GM12878 (cell line): ENCODE measurements around the gene OR52E6. TPM values are rescaled to one million over a fixed set of nuclear protein-coding genes. Genes with fewer than 3 reads are reported as not detected.

Source experiments
- ATAC-seq: fragments of 200-7000 bp; cut with Tn5 transposase; 3 replicates; pipeline ENCODE4 v1.9.1; 2020; ENCODE audit warnings: mild to moderate bottlenecking, moderate library complexity
- BruUV-seq: library from RNA; stranded (reverse); fragments of 400-500 nt; replicated peaks from 2 replicates; lab custom pipeline; 2021; lab: Mats Ljungman, UMichigan
- CTCF ChIA-PET: fragments of 300-600 bp; sonication (Branson Sonifier 250); formaldehyde crosslinking; extraction: SDS; loops from one replicate; lab custom pipeline; 2021; ENCODE audit warnings: inconsistent platforms; lab: Yijun Ruan, JAX
- POLR2A ChIA-PET: fragments of 350-600 bp; formaldehyde crosslinking; extraction: SDS; loops from one replicate; lab custom pipeline; 2021; ENCODE audit warnings: inconsistent platforms; lab: Charles Lee
- RAD21 ChIA-PET: fragments of 300-600 bp; sonication (Branson Sonifier 250); formaldehyde crosslinking; loops from one replicate; lab custom pipeline; 2023; ENCODE audit warnings: antibody characterized with exemption; ENCODE audit not compliant: unreplicated experiment; lab: Charles Lee
- SMC1A ChIA-PET: fragments of 300-600 bp; sonication (Branson Sonifier 250); formaldehyde crosslinking; loops from one replicate; lab custom pipeline; 2023; ENCODE audit not compliant: unreplicated experiment, uncharacterized antibody; lab: Charles Lee
- DNase-seq: peaks from one replicate; pipeline ENCODE4 v3.0.0-alpha.2; 2011; ENCODE audit warnings: low read depth, low spot score
- FAIRE-seq: peaks from 3 replicates; lab custom pipeline; 2011; peaks lifted over from hg19 to GRCh38; lab: Jason Lieb, UNC
- H2AFZ ChIP-seq: 2 replicates; pipeline ENCODE4 v1.6.0; 2011; ENCODE audit warnings: low read depth, low read length, control low read depth; ENCODE audit not compliant: control insufficient read depth
- H3K27ac ChIP-seq: 2 replicates; pipeline ENCODE4 v1.5.1; 2011; ENCODE audit warnings: control low read depth; ENCODE audit not compliant: control insufficient read depth, insufficient read depth
- H3K27me3 ChIP-seq, 2 experiments: replicated peaks in 1 of 2; 2 replicates each; pipeline versions ENCODE4 v1.6.0 to v1.6.1; 2011; ENCODE audit warnings: low read length in 1 of 2; ENCODE audit not compliant: control insufficient read depth in 2 of 2, insufficient read depth in 2 of 2
- H3K36me3 ChIP-seq, 2 experiments: 2 replicates each; pipeline ENCODE4 v1.5.1; 2011; ENCODE audit warnings: low read length in 1 of 2; ENCODE audit not compliant: control insufficient read depth in 2 of 2, insufficient read depth in 2 of 2
- H3K4me1 ChIP-seq: 2 replicates; pipeline ENCODE4 v1.6.1; 2011; ENCODE audit warnings: mild to moderate bottlenecking, low read length, moderate library complexity, mixed read lengths; ENCODE audit not compliant: control insufficient read depth, insufficient read depth
- H3K4me2 ChIP-seq: 2 replicates; pipeline ENCODE4 v1.6.0; 2011; ENCODE audit warnings: control low read depth; ENCODE audit not compliant: control insufficient read depth, insufficient read depth
- H3K4me3 ChIP-seq: fragments of 200-600 bp; sonication (generic); 2 replicates; pipeline ENCODE4 v1.5.1; 2016
- H3K79me2 ChIP-seq: 2 replicates; pipeline ENCODE4 v1.6.0; 2011; ENCODE audit warnings: low read length; ENCODE audit not compliant: control insufficient read depth, insufficient read depth
- H3K9ac ChIP-seq: 2 replicates; pipeline ENCODE4 v1.8.0; 2011; ENCODE audit warnings: low read length, control low read depth, mixed read lengths; ENCODE audit not compliant: control insufficient read depth, insufficient read depth
- H3K9me3 ChIP-seq: replicated peaks from 3 replicates; pipeline ENCODE4 v1.5.1; 2011; ENCODE audit warnings: mild to moderate bottlenecking, low read length; ENCODE audit not compliant: control insufficient read depth, insufficient read depth
- H4K20me1 ChIP-seq: 2 replicates; pipeline ENCODE4 v1.6.0; 2011; ENCODE audit not compliant: control insufficient read depth, insufficient read depth
- BACH1 ChIP-seq: fragments of 450-650 bp; IDR thresholded peaks from 2 replicates; pipeline ENCODE4 v1.6.1; 2017; ENCODE audit warnings: mild to moderate bottlenecking, borderline replicate concordance
- BCL11A ChIP-seq: IDR thresholded peaks from 2 replicates; pipeline ENCODE4 v1.6.1; 2011; ENCODE audit warnings: low read depth, low read length
- BCL3 ChIP-seq: IDR thresholded peaks from 2 replicates; pipeline ENCODE4 v1.6.1; 2011; ENCODE audit warnings: borderline replicate concordance, low read depth, mild to moderate bottlenecking, moderate library complexity, low read length; ENCODE audit not compliant: insufficient read depth, poor library complexity, severe bottlenecking
- CEBPB ChIP-seq, 2 experiments: fragments of 150-350 bp in 1 of 2; IDR thresholded peaks; 2 replicates each; pipeline ENCODE4 v1.6.1; 2012 to 2014; ENCODE audit warnings: low read depth in 2 of 2, low read length in 2 of 2, borderline replicate concordance in 1 of 2, inconsistent platforms in 1 of 2
- EP300 ChIP-seq, 2 experiments: fragments of 150-350 bp in 1 of 2; IDR thresholded peaks; 2 replicates each; pipeline ENCODE4 v1.6.1; 2011 to 2012; ENCODE audit warnings: low read depth in 2 of 2, low read length in 2 of 2, borderline replicate concordance in 1 of 2, improper control_type of control experiment in 1 of 2, inconsistent platforms in 1 of 2; ENCODE audit not compliant: control insufficient read depth in 1 of 2
- FOS ChIP-seq: IDR thresholded peaks from 3 replicates; pipeline ENCODE4 v1.6.1; 2011; ENCODE audit warnings: borderline replicate concordance; ENCODE audit not compliant: insufficient read length; ENCODE audit errors: extremely low read depth
- HCFC1 ChIP-seq: fragments of 150-350 bp; IDR thresholded peaks from 2 replicates; pipeline ENCODE4 v1.6.1; 2014; ENCODE audit warnings: low read length
- HDGF ChIP-seq: fragments of 450-650 bp; IDR thresholded peaks from 2 replicates; pipeline ENCODE4 v1.6.1; 2016; ENCODE audit warnings: antibody characterized with exemption
- IKZF2 ChIP-seq, 2 experiments: fragments of 450-650 bp; IDR thresholded peaks; 2 replicates each; pipeline ENCODE4 v1.6.1; 2017; ENCODE audit warnings: mild to moderate bottlenecking in 2 of 2, moderate library complexity in 2 of 2
- MYC ChIP-seq: IDR thresholded peaks from 2 replicates; pipeline ENCODE4 v1.6.1; 2011; ENCODE audit warnings: mild to moderate bottlenecking, low read length, moderate library complexity, inconsistent platforms; ENCODE audit not compliant: insufficient read depth, insufficient replicate concordance, insufficient read length, severe bottlenecking
- RBBP5 ChIP-seq: fragments of 200-600 bp; sonication (generic); conservative IDR thresholded peaks from 2 replicates; pipeline ENCODE4 v1.6.1; 2016
- SMAD1 ChIP-seq: fragments of 450-650 bp; IDR thresholded peaks from 2 replicates; pipeline ENCODE4 v1.6.1; 2018; ENCODE audit warnings: mild to moderate bottlenecking, low read depth; ENCODE audit not compliant: partially characterized antibody
- ZZZ3 ChIP-seq: IDR thresholded peaks from 2 replicates; pipeline ENCODE4 v1.6.1; 2011; ENCODE audit warnings: low read depth; ENCODE audit not compliant: control insufficient read depth, insufficient read length
- WGBS: methylation state at CpG from one replicate; pipeline ENCODE4 v1.1.6; 2016; ENCODE audit warnings: low lambda C conversion rate; ENCODE audit not compliant: insufficient replicate concordance, insufficient coverage; ENCODE audit errors: missing lambda C conversion rate; 5-methylcytosine and 5-hydroxymethylcytosine counted together
- in situ Hi-C: fragments of 300-500 bp; cut with MboI; formaldehyde crosslinking; loops from 9 replicates; pipeline ENCODE4 v1.14.3; 2018; ENCODE audit warnings: mixed read lengths
- intact Hi-C: fragments of 100-400 bp; cut with micrococcal nuclease; formaldehyde crosslinking; loops from one replicate; pipeline ENCODE4 v1.14.2; 2022; ENCODE audit not compliant: unreplicated experiment
- polyA plus RNA-seq, 11 experiments: library from polyadenylated mRNA; depleted of rRNA in 4 of 11; unstranded in 6 of 11; stranded (reverse) in 5 of 11; fragments of >200 nt; fragmentation: Nextera tagmentation in 4 of 11; fragmentation: Illumina TruSeq in 1 of 11; extraction: Ambion mirVana in 4 of 11; extraction: Trizol in 1 of 11; gene quantifications; 1 replicate in 1 of 11; 2 replicates in 10 of 11; pipeline versions ENCODE4 v1.2.1 to v1.2.3, GENCODE V29; 2011 to 2016; ENCODE audit warnings: inconsistent platforms in 2 of 11, missing spikeins in 2 of 11, low read depth in 1 of 11
- total RNA-seq, 4 experiments: library from RNA; depleted of rRNA in 3 of 4; stranded (reverse); fragments of >200 nt in 3 of 4; fragmentation: Illumina TruSeq in 1 of 4; extraction: Trizol in 1 of 4; gene quantifications; 2 replicates each; pipeline versions ENCODE4 v1.2.1 to v1.2.3, GENCODE V29; 2013 to 2021
- TF ChIP-seq, protein P1 (sequence below): fragments of 450-650 bp; formaldehyde crosslinking; IDR thresholded peaks from 2 replicates; pipeline ENCODE4 v1.4.0; 2022; ENCODE audit warnings: mild to moderate bottlenecking, moderate library complexity
- TF ChIP-seq, protein P2 (sequence below): fragments of 450-650 bp; IDR thresholded peaks from 2 replicates; pipeline ENCODE4 v1.6.1; 2016; ENCODE audit warnings: mild to moderate bottlenecking
- TF ChIP-seq, protein P3 (sequence below): fragments of 450-650 bp; IDR thresholded peaks from 2 replicates; pipeline ENCODE4 v1.6.1; 2014; ENCODE audit warnings: mild to moderate bottlenecking

OR52E6 gene
- total and polyA plus RNA-seq, 10 of the 15 experiments (the other 5 are each of a cell fraction or from before 2014, with no cell fraction given): not detected

DNA sequence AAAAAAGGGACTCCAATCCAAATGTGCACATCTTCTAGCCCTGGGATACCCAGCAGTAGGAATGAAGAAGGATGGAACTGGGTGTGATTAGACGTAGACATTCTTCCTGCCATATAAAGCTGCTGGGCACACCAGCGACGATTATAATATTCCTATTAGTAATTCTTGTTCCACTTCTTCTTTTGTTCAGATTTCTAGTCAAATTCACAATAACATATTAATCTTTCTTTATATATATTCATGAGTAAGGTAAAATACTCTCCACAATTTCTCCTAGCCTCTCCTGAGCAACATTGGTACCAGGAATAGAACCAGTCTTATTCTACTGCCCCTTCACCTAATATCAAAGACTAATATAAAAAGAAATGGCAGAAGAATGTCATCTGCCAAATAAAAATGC, 15.9 kb upstream of the OR52E6 start, which contains the start of gene OR52E8 (continued):
- TF ChIP-seq, protein P1, sequence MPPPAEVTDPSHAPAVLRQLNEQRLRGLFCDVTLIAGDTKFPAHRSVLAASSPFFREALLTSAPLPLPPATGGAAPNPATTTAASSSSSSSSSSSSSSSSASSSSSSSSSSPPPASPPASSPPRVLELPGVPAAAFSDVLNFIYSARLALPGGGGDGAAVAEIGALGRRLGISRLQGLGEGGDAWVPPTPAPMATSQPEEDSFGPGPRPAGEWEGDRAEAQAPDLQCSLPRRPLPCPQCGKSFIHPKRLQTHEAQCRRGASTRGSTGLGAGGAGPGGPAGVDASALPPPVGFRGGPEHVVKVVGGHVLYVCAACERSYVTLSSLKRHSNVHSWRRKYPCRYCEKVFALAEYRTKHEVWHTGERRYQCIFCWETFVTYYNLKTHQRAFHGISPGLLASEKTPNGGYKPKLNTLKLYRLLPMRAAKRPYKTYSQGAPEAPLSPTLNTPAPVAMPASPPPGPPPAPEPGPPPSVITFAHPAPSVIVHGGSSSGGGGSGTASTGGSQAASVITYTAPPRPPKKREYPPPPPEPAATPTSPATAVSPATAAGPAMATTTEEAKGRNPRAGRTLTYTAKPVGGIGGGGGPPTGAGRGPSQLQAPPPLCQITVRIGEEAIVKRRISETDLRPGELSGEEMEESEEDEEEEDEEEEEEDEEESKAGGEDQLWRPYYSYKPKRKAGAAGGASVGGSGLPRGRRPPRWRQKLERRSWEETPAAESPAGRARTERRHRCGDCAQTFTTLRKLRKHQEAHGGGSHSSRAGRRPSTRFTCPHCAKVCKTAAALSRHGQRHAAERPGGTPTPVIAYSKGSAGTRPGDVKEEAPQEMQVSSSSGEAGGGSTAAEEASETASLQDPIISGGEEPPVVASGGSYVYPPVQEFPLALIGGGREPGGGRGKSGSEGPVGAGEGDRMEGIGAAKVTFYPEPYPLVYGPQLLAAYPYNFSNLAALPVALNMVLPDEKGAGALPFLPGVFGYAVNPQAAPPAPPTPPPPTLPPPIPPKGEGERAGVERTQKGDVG (CRISPR knock-in tag): no peak
- TF ChIP-seq CEBPB (IDR thresholded peaks at IDR 0.05; ENCODE audit: borderline replicate concordance in 1 of 2, low read depth in 2 of 2, low read length in 2 of 2) (no peak), MYC (no peak), SMAD1 (no peak), IKZF2 (IDR thresholded peaks at IDR 0.05) (no peak), BACH1 (no peak), FOS (no peak), BCL11A (no peak)

DNA sequence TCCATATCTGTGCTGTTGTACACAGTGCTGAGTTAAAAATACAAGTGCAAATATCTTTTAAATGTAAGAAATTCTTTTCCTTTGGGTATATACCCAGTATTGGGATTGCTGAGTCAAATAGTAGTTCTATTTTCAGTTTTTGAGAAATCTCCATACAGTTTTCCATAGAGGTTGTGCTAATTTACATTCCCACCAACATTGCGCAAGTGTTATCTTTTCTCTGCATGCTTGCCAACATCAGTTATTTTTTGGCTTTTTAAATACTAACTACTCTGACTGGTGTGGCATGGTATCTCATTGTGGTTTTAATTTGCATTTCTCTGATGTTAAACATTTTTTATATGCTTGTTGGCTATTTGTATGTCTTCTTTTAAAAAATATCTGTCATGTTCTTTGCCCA, 9.3 kb upstream of the OR52E6 start:
- WGBS: 100% methylated on average over 1 of the region's 1 CpG
- FAIRE-seq: no peak
- POLR2A ChIA-PET: no interaction called here
- TF ChIP-seq BCL3 (no peak), HDGF (no peak), HCFC1 (no peak), RBBP5 (no peak), EP300 (IDR thresholded peaks at IDR 0.05; ENCODE audit: borderline replicate concordance in 1 of 2, control insufficient read depth in 1 of 2, low read depth in 2 of 2, low read length in 2 of 2) (no peak), ZZZ3 (no peak)
- TF ChIP-seq, protein P2, sequence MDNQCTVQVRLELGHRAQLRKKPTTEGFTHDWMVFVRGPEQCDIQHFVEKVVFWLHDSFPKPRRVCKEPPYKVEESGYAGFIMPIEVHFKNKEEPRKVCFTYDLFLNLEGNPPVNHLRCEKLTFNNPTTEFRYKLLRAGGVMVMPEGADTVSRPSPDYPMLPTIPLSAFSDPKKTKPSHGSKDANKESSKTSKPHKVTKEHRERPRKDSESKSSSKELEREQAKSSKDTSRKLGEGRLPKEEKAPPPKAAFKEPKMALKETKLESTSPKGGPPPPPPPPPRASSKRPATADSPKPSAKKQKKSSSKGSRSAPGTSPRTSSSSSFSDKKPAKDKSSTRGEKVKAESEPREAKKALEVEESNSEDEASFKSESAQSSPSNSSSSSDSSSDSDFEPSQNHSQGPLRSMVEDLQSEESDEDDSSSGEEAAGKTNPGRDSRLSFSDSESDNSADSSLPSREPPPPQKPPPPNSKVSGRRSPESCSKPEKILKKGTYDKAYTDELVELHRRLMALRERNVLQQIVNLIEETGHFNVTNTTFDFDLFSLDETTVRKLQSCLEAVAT: no peak
- TF ChIP-seq, protein P3, sequence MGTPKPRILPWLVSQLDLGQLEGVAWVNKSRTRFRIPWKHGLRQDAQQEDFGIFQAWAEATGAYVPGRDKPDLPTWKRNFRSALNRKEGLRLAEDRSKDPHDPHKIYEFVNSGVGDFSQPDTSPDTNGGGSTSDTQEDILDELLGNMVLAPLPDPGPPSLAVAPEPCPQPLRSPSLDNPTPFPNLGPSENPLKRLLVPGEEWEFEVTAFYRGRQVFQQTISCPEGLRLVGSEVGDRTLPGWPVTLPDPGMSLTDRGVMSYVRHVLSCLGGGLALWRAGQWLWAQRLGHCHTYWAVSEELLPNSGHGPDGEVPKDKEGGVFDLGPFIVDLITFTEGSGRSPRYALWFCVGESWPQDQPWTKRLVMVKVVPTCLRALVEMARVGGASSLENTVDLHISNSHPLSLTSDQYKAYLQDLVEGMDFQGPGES: no peak

More for the DNA sequence above, 9.3 kb upstream of the OR52E6 start:
- no TSS peak for BruUV-seq
- Histone ChIP-seq H2AFZ (no peak overlapping the region), H3K27ac (no peak overlapping the region), H3K4me2 (no peak overlapping the region), H4K20me1 (no peaks in the 10 kb centered on the region), H3K79me2 (no peaks in the 10 kb centered on the region), H3K9me3 (no peaks in the 10 kb centered on the region), H3K9ac (no peak overlapping the region), H3K4me1 (no peaks in the 10 kb centered on the region), H3K27me3 (no peaks in the 10 kb centered on the region), H3K4me3 (no peak overlapping the region), H3K36me3 (no peaks in the 10 kb centered on the region)
- DNase-seq: no peak
- SMC1A ChIA-PET: no interaction called here
- ATAC-seq: no peak
- intact Hi-C loops: no loop called here
- CTCF ChIA-PET: no interaction called here
- RAD21 ChIA-PET: no interaction called here
- in situ Hi-C loops: no loop called here
